Subcutaneous abdominal adipose tissue (tissue), 5 donors: Measurements from ENCODE around the gene ATP8A1.
"Not testable (repeated sequence)": the region's sequence is repeated elsewhere in the genome, so short reads cannot be mapped to it uniquely, and the experiment has no call there.

Experiments
- H3K27ac ChIP-seq: one replicate; pipeline ENCODE4 v1.7.0; 2013; ENCODE audit warnings: low read depth, mild to moderate bottlenecking, inconsistent platforms, low read length, moderate library complexity
- H3K27me3 ChIP-seq, 5 donors: one replicate each; pipeline ENCODE4 v1.7.0; 2013; ENCODE audit warnings: low read length in 5 of 5, inconsistent platforms in 1 of 5; ENCODE audit not compliant: control insufficient read depth in 5 of 5, insufficient read depth in 4 of 5
- H3K36me3 ChIP-seq, 5 donors: one replicate each; pipeline ENCODE4 v1.7.0; 2013; ENCODE audit warnings: low read length in 5 of 5; ENCODE audit not compliant: control insufficient read depth in 5 of 5, insufficient read depth in 5 of 5
- H3K4me1 ChIP-seq, 5 donors: one replicate each; pipeline ENCODE4 v1.7.0; 2013; ENCODE audit warnings: low read length in 5 of 5, mild to moderate bottlenecking in 3 of 5, moderate library complexity in 1 of 5; ENCODE audit not compliant: control insufficient read depth in 5 of 5, insufficient read depth in 5 of 5
- H3K4me3 ChIP-seq, 5 donors: one replicate each; pipeline ENCODE4 v1.7.0; 2013; ENCODE audit warnings: low read length in 5 of 5, low read depth in 1 of 5
- H3K9ac ChIP-seq, 5 donors: one replicate each; pipeline ENCODE4 v1.7.0; 2013; ENCODE audit warnings: low read length in 5 of 5, mild to moderate bottlenecking in 4 of 5, moderate library complexity in 3 of 5
- H3K9me3 ChIP-seq, 5 donors: one replicate each; pipeline ENCODE4 v1.7.0; 2013; ENCODE audit warnings: low read length in 5 of 5; ENCODE audit not compliant: control insufficient read depth in 5 of 5
- donor health status: healthy.
- donor health status: healthy.
- donor health status: healthy.
- donor health status: healthy.
- donor health status: healthy.

Gene ATP8A1

GRCh38 chr4:42396361-42396751, 260.5 kb downstream of the ATP8A1 start:
- Histone ChIP-seq H3K9ac (peak overlapping the region in 1 of 5 donors; percentile 43), H3K9me3 (no peaks in the 10 kb centered on the region), H3K27me3 (peaks cover 18 to 43% (median 27%) of the 10 kb centered on the region in 5 donors), H3K4me1 (peaks cover 0 to 32% (median 24%) of the 10 kb centered on the region in 5 donors), H3K4me3 (peak overlapping the region in 4 of 5 donors; percentile 59 to 73 (median 68)), H3K27ac (no peak overlapping the region), H3K36me3 (no peaks in the 10 kb centered on the region)

- no peak overlapping the region for H3K27ac ChIP-seq
- H3K36me3 ChIP-seq, result no peaks in the 10 kb centered on the region
- H3K9me3 ChIP-seq, result no peaks in the 10 kb centered on the region
- H3K4me1 ChIP-seq, result peaks cover 0 to 32% (median 24%) of the 10 kb centered on the region in 5 donors
- peaks cover 18 to 35% (median 24%) of the 10 kb centered on the region in 5 donors for H3K27me3 ChIP-seq
- no peak overlapping the region for H3K4me3 ChIP-seq
- H3K9ac ChIP-seq, result no peak overlapping the region
Measured at GRCh38 chr4:42395595-42395994, 261.3 kb downstream of the ATP8A1 start.

GRCh38 chr4:42392436-42392835, 264.5 kb downstream of the ATP8A1 start:
- no peak overlapping the region for H3K27ac ChIP-seq
- H3K27me3 ChIP-seq, result peaks cover 0 to 9% (median 8%) of the 10 kb centered on the region in 5 donors
- H3K36me3 ChIP-seq, result no peaks in the 10 kb centered on the region
- H3K4me1 ChIP-seq, result peaks cover 0 to 12% (median 9%) of the 10 kb centered on the region in 5 donors
- no peaks in the 10 kb centered on the region for H3K9me3 ChIP-seq
- no peak overlapping the region for H3K9ac ChIP-seq
- H3K4me3 ChIP-seq, result no peak overlapping the region

- Histone ChIP-seq H3K9me3 (no peaks in the 10 kb centered on the region), H3K36me3 (no peaks in the 10 kb centered on the region), H3K9ac (no peak overlapping the region), H3K4me3 (no peak overlapping the region), H3K27ac (no peak overlapping the region), H3K27me3 (peaks cover 0 to 7% (median 7%) of the 10 kb centered on the region in 5 donors), H3K4me1 (peaks cover 0 to 10% (median 5%) of the 10 kb centered on the region in 5 donors)
Measured at GRCh38 chr4:42391981-42392380, 264.9 kb downstream of the ATP8A1 start.

- no peaks in the 10 kb centered on the region for H3K9me3 ChIP-seq
- peaks cover 0 to under 1% (median 0%) of the 10 kb centered on the region in 5 donors for H3K27me3 ChIP-seq
- H3K27ac ChIP-seq, result no peak overlapping the region
- H3K9ac ChIP-seq, result no peak overlapping the region
- peaks cover 0 to 3% (median 0%) of the 10 kb centered on the region in 5 donors for H3K4me1 ChIP-seq
- H3K4me3 ChIP-seq, result no peak overlapping the region
- no peaks in the 10 kb centered on the region for H3K36me3 ChIP-seq
Measured at GRCh38 chr4:42391355-42391664, 265.6 kb downstream of the ATP8A1 start.

- Histone ChIP-seq H3K36me3 (no peaks in the 10 kb centered on the region), H3K27ac (no peak overlapping the region), H3K9ac (no peak overlapping the region)
Measured at GRCh38 chr4:42390622-42391354, 266.1 kb downstream of the ATP8A1 start.

GRCh38 chr4:42385516-42385915, 271.4 kb downstream of the ATP8A1 start:
- no peaks in the 10 kb centered on the region for H3K27me3 ChIP-seq
- peaks cover 0 to 2% (median 0%) of the 10 kb centered on the region in 5 donors for H3K4me1 ChIP-seq
- no peak overlapping the region for H3K4me3 ChIP-seq
- H3K9me3 ChIP-seq, result no peaks in the 10 kb centered on the region
- no peaks in the 10 kb centered on the region for H3K36me3 ChIP-seq
- no peak overlapping the region for H3K9ac ChIP-seq
- H3K27ac ChIP-seq, result no peak overlapping the region

More at GRCh38 chr4:42390622-42391354, 266.1 kb downstream of the ATP8A1 start:
- H3K27me3 ChIP-seq, result no peaks in the 10 kb centered on the region
- H3K9me3 ChIP-seq, result no peaks in the 10 kb centered on the region
- H3K4me3 ChIP-seq, result no peak overlapping the region
- peaks cover 0 to 3% (median 0%) of the 10 kb centered on the region in 5 donors for H3K4me1 ChIP-seq

GRCh38 chr4:42381666-42382065, 275.2 kb downstream of the ATP8A1 start:
- Histone ChIP-seq H3K27ac (no peak overlapping the region), H3K36me3 (no peaks in the 10 kb centered on the region), H3K4me3 (no peak overlapping the region), H3K4me1 (no peaks in the 10 kb centered on the region), H3K9me3 (no peaks in the 10 kb centered on the region), H3K27me3 (no peaks in the 10 kb centered on the region), H3K9ac (no peak overlapping the region)

- no peaks in the 10 kb centered on the region for H3K4me1 ChIP-seq
- no peak overlapping the region for H3K27ac ChIP-seq
- H3K27me3 ChIP-seq, result no peaks in the 10 kb centered on the region
- no peak overlapping the region for H3K9ac ChIP-seq
- no peaks in the 10 kb centered on the region for H3K9me3 ChIP-seq
- no peak overlapping the region for H3K4me3 ChIP-seq
- no peaks in the 10 kb centered on the region for H3K36me3 ChIP-seq
Measured at GRCh38 chr4:42377497-42377896, 279.4 kb downstream of the ATP8A1 start.

GRCh38 chr4:42372303-42372702, 284.6 kb downstream of the ATP8A1 start:
- not testable (repeated sequence) for H3K27me3 ChIP-seq, H3K9ac ChIP-seq, H3K4me3 ChIP-seq, H3K9me3 ChIP-seq, H3K27ac ChIP-seq, H3K36me3 ChIP-seq, H3K4me1 ChIP-seq
